ENCODE measurements around the gene CRYL1.

Gene CRYL1

DNA sequence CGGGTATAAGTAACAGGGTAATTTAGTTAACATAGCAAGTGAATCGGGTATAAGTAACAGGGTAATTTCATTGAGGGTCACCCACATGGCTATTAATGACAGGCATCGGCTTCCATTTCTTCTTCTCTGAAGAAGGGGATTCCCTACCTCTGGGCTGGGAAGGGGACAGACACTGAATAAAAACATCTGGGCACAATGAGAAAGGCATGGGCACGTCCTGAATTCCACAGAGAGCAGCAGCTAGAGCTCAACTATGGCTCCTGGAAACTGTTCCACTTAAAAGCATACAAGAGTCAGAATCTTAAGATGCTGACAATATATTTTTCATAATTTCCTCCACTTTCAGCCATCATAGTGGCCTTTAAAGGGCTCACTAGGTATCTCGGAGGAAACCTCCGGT is 51.8 kb downstream of the CRYL1 start:
- no peak for DNase-seq (ENCODE audit: low read depth, low spot score)
- no peak overlapping the region for H3K4me3 ChIP-seq (ENCODE audit: low read depth, low read length)
- in situ Hi-C loops (cut with HindIII; ENCODE audit: low sequenced_read_pairs) = no loop called here
- TF ChIP-seq, protein P1, sequence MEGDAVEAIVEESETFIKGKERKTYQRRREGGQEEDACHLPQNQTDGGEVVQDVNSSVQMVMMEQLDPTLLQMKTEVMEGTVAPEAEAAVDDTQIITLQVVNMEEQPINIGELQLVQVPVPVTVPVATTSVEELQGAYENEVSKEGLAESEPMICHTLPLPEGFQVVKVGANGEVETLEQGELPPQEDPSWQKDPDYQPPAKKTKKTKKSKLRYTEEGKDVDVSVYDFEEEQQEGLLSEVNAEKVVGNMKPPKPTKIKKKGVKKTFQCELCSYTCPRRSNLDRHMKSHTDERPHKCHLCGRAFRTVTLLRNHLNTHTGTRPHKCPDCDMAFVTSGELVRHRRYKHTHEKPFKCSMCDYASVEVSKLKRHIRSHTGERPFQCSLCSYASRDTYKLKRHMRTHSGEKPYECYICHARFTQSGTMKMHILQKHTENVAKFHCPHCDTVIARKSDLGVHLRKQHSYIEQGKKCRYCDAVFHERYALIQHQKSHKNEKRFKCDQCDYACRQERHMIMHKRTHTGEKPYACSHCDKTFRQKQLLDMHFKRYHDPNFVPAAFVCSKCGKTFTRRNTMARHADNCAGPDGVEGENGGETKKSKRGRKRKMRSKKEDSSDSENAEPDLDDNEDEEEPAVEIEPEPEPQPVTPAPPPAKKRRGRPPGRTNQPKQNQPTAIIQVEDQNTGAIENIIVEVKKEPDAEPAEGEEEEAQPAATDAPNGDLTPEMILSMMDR (IDR thresholded peaks at IDR 0.05; ENCODE audit: low read depth, low read length) = no peak

DNA sequence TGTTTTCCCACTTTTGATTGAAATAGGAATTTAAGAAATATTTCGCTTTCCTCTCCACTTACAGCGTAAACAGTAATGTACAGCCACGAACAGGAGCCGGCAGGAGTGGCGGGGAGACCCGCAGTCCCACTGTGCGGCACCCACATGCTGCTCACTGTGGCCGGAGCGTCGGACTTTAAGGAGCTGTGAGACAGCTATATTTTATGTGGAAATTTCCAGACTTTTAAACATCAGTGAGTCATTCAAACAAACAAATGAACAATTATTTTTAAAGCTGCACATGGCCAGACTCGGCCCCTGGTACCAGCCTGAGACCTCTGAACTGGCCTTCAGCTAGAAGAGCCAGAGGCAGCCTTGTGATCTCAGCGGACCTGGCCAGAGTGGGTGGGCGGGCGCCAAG is 52.5 kb downstream of the CRYL1 start:
- no peak overlapping the region for H3K4me3 ChIP-seq (ENCODE audit: low read depth, low read length)
- TF ChIP-seq, protein P1 (IDR thresholded peaks at IDR 0.05; ENCODE audit: low read depth, low read length) = no peak
- DNase-seq (ENCODE audit: low read depth, low spot score) = no peak
- in situ Hi-C loops (cut with HindIII; ENCODE audit: low sequenced_read_pairs) = no loop called here

DNA sequence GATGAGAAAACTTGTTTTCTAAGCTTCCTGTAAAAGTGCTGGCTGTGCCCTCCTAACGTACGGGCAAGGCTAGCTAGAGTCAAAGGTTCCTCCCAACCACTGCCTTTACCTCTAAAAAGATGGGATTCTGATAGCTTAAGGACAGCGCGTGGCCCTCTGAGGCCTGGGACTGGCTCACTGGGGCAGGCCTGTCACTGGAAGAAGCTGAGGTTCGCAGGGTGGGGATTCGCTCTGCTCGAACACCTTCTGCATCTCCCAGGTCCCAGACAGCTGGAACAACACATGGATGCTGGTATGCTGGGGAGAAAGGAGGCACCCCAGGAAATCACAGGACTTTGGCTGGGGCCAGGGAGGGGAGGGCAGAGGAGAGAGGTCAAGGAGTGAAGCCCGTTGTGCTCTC is 53.1 kb downstream of the CRYL1 start:
- no peak overlapping the region for H3K4me3 ChIP-seq (ENCODE audit: low read depth, low read length)
- no peak for DNase-seq (ENCODE audit: low read depth, low spot score)
- TF ChIP-seq, protein P1 (IDR thresholded peaks at IDR 0.05; ENCODE audit: low read depth, low read length) = no peak
- in situ Hi-C loops (cut with HindIII; ENCODE audit: low sequenced_read_pairs) = no loop called here

DNA sequence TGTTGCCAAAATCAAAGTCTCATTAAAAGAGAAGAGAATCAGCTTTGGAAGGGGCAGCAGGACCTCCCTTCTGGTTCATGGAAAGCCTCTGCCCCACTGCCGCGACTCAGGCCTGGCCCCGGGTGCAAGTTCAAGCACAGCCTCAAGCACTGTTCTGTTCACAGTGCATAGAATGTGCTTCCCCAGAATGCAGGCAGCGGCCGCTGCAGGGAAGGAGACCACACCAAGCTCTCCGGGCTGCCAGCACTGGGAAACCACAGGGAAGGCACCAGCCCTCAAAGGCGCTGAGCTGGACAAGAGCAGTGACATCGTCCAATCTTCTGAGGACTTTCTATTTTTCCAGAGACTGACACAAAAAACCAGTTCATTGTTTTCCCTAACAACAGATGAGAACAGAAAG is 55.5 kb downstream of the CRYL1 start:
- TF ChIP-seq, protein P1 (IDR thresholded peaks at IDR 0.05; ENCODE audit: low read depth, low read length) = no peak
- no peak overlapping the region for H3K4me3 ChIP-seq (ENCODE audit: low read depth, low read length)
- no peak for DNase-seq (ENCODE audit: low read depth, low spot score)
- in situ Hi-C loops (cut with HindIII; ENCODE audit: low sequenced_read_pairs) = no loop called here

DNA sequence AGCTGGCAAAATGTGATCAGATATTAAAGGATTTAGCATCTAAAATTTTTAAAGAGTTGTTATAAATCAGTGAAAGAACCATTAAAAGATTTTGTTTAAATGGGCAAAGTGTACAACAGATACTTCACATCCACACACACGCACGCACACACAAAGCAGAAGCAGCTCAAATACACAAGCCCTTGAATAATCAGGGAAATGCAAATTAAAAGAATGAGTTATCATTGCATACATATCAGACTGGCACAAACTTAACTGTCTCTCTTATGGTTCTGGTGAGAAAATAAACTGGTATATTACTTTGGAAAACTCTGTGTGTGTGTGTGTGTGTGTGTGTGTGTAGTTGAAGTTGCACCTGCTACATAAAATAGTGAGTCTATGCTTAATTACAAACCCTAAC is 59.3 kb downstream of the CRYL1 start:
- no peak for DNase-seq (ENCODE audit: low read depth, low spot score)
- TF ChIP-seq, protein P1 (IDR thresholded peaks at IDR 0.05; ENCODE audit: low read depth, low read length) = no peak
- in situ Hi-C loops (cut with HindIII; ENCODE audit: low sequenced_read_pairs) = no loop called here
- no peak overlapping the region for H3K4me3 ChIP-seq (ENCODE audit: low read depth, low read length)

DNA sequence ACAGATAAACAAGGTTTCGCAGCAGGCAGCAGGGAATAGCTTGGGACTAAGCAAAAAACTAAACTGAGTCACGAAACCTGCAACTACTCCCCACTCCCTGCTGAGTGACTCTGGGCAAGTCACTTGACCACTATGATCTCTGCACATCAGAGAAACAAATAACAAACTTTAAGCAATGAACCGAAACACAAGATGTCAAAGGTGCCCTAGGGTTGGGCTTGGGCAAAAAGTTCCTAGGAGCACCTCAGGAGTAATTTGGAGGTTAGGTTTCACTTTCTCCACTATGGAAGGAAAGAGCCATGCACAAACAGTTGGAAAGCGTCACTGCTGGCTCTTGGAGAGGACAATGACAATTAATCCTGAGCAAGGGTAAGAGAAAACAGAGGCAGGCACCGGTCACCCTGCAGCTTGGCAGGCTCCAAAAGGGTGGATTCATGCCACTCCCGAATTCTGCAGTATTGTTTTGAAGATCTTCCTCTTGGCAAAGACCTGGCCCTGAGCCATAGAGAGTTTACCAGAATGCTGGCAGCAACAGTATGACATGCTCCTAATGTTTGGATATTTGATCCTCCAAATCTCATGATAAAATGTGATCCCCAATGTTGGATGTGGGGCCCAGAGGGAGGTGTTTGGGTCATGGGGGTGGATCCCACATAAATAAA is 60.3 kb downstream of the CRYL1 start:
- DNase-seq (ENCODE audit: low read depth, low spot score) = no peak
- in situ Hi-C loops (cut with HindIII; ENCODE audit: low sequenced_read_pairs) = no loop called here
- H3K4me3 ChIP-seq (ENCODE audit: low read depth, low read length) = no peak overlapping the region
- TF ChIP-seq, protein P1 (IDR thresholded peaks at IDR 0.05; ENCODE audit: low read depth, low read length) = no peak

All from astrocyte of the spinal cord (primary cell).